ENCODE results near the gene VPS35L.

Gene VPS35L

DNA sequence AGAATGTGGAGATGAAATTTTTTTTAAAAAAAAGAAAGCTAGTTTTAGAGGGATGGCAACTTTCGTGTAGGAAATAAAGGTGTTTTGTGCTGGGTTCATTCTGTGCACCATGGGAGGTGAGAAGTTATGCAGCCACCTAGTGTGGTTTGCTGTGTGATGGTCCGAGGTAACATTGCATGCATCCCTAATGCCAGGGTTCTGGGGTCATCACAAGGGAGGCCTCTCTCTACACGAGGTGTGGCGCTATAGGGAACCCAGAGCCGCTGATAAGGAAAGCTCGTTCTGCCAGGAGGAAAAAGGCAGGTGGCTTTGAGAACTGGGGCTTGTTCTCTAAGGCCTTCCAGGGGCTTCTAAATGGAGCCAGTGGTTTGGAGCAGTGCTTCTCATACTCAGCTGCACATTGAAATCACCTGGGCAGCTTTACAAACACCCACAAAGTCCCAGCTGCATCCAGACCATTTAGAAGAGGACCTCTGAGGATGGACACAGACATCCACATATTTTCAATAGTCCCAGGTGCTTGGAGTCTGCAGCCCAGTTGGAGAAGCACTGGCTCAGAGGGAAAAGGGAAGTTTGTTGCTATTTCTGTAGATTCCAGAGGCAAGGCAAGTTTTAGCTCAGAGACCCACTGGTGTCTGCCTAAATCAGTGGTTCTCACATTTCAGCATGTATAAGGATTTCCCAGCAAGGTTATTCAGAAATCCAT, 43.5 kb downstream of the VPS35L start:
- no peak for DNase-seq

DNA sequence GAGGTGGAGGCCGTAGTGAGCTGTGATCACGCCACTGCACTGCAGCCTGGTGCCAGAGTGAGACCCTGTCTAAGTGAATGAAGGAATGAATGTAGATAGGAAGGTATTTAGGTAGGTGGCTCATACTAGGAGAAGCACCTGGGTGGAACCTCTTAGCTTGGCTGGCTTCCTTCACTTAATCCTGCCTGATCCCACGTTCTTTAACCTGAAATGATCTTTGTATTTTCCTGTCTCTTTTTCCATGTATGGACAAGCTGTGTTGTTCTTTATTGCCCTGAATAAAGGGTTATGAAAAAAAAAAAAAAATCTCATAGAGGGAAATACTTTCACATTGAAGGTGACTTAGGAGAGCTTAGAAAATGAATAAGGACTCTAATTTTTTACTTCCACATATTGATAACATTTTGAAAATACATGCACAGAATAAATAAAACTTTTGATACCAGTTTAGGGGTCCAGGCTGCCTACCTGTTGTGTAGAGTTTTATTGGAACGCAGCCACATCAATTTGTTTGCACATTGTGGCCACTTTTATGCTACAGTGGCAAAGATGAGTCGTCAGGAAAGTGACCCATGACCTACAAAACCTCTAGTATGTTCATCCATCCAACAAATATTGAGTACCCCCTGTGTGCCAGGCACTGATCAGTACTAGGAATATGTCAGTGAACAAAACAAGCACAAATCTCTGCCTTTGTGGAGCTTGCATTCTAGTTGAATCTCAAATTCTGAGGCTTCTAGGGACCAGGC, 44.6 kb downstream of the VPS35L start:
- DNase-seq: no peak

DNA sequence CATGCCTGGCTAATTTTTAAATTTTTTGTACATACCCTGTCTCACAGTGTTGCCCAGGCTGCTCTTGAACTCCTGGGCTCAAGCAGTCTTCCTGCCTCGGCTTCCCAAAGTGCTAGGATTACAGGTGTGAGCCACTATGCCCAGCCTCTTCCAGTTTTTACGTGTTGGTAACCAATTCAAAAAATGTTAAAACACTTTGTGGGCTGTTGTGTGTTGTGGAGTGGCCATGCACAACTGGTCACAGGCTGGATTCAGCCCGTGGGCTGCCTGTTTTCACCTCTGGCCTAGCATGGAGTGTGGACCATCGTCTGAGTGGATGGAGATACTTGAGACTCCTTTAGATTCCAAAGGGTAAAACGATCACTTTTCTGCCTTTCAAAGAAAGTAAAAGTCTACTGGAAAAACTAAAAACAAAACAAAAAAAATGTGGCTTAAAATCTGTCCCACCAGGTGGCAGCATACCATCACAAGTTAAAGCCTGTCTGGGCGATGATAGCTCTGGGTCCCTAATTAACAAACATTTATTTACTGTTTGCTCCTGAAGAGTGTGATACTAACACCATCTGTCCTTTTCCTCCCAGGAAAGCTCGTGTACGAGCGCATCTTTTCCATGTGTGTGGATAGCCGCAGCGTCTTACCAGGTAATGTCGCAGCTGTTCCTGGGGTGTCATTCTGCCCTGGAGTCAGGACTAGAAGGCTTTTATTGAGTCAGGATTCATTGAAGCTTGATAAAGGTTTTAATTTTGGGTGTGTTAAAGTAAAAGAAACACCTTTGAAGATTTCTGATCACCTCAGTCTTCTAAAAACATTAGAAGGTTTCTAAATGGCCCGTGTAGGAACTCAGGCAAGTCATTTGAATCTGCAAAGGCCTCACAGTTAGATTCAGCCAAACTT, 45.8 kb downstream of the VPS35L start:
- peak; percentile 57 for DNase-seq

DNA sequence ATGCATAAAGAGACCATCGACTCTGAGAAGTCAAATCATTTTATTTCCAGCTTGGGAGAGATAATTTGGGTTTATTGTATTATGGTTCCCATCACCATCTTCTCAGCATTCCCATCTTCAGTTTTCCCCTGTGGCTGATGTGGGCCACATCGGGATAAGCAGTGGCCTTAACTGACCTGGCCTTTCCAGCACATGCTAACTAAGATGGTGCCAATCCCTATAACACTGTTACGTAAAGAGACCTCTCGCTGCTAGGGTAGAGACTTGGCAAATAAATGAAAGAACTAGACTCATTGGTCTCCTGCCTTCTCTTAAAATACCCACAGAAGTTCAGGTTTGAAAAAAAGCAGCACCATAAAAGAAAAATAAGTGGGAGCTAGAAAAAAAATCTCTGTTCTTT, 49.4 kb downstream of the VPS35L start:
- no peak for DNase-seq

DNA sequence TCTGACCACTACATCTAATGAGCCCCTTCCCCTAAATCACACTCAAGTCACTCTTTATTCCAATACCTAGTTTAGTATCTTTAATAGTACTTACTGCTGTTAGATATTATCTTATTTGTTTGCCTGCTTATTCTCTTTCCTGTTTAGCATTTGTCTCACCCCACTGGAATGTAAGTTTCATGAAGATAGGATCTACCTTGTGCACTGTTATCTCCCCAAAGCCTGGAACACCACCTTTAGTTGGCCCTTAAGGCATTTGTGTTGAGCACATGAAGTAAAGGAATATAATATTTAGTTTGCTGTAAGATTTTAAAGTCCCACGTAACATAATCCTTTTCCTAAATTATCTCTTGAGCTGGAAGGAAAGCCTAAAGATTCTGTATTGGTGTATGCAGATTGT, 50.2 kb downstream of the VPS35L start:
- DNase-seq: no peak

DNA sequence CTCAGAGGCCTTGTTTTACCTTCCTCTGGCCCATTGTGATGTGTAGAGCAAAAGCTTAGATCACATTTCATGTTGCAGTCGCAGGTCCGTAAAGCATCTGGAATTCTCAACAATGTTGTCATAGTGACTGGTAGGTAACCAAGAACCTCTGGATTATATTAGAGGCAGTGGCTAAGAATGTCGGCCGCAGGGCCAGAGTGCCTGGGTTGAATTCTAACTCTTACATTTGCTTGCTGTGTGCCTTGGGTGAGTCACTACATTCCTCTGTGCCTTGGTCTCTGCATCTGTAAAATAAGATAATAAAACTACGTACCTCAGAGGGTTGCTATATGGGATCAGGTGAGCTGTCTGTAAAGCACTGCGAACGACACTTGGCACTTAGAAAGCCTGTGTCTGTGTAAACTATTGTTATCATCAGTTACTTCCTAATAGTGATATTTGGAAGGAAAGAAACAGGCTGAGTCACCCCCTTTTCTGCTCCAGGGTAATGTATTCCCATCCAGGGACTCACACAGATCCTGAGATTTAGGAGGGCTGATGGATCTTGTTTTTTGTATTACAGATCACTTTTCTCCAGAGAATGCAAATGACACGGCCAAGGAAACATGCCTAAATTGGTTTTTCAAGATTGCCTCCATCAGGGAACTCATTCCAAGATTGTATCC, 52.2 kb downstream of the VPS35L start:
- DNase-seq: no peak

DNA sequence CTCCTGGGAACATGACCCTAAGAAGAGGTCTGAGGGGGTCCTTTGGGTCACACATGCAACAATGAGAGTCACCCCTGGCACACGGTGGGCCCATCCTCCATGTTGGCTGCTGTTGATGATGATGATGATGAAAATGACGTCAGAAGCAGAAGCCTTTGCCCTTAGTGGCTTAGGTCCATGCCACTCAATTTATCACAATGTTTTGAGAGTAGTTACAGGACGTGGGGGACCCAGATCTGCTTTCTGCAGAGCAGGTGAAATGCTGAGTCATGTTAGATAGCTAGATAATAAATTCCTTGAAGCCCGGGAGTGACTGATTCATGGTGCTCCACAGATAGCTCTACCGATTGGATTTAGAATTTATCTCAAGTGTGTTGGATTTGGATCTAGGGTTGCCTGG, 53.9 kb downstream of the VPS35L start:
- no peak for DNase-seq

DNA sequence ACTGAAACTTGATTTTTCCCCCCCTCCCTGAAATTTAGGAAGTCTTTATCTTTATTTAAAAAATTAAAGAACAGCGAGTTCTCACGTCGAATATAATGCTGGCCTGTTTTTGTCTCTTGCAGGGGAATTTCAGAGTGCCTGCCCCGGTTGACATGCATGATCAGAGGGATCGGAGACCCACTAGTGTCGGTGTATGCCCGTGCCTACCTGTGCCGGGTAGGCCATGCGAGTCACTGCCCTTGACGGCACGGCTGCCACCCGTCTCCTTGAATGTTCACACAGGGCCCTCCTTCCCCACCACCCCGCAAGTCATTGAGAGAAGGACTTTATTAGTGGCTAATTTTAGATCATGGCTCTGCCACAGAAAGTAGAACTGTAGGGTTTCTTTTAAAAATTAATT, 54.7 kb downstream of the VPS35L start:
- DNase-seq: no peak

DNA sequence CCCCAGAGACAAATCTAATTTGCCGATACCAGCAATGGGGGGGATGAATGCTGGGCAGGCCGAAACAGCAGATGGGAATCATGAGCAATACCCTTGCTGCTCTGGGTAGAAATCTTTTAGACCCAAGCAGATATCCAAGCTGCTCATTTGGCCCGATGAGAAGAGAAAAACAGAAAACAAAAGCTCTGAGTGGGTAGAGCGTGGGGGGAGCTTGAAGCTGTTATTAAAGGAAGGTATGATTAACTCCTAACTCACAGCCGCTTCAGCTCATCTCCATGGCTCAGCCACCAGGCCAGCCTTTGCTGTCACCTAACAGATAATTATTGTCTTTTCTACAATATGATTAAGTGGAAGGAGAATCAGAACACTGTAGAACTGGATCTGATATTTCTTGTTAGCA, 58.3 kb downstream of the VPS35L start:
- no peak for DNase-seq

DNA sequence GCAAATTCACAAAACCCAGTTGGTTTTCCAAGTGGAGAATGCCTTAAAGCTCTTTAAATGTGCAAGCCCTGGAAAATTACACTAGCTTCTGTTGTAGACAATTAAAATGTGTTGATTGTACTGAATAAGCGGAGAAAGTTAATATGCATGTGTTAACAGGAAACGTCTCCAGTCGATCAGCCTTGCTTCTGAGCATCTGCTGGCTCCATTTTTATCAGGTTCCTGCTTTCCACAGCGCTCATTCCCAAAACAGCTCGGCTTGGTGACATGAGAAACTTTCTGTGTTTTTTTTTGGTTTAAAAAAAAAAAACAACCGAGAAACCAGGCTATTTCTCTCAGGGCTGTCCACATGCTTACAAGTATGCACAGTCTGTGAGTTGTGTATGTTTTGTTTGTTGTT, 60.7 kb downstream of the VPS35L start:
- no peak for DNase-seq

DNA sequence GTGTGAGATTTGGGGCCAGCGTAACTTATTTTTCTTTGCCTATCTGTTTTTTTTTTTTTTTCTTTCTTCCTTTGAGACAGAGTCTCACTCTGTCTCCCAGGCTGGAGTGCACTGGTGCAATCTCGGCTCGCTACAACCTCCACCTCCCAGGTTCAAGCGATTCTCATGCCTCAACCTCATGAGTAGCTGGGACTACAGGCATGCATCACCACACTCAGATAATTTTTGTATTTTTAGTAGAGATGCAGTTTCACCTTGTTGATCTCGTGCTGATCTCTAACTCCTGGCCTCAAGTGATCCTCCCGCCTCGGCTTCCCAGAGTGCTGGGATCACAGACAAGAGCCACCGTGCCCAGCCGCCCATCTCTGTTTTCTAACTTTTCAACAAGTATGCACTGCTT, 63.4 kb downstream of the VPS35L start:
- DNase-seq: no peak

DNA sequence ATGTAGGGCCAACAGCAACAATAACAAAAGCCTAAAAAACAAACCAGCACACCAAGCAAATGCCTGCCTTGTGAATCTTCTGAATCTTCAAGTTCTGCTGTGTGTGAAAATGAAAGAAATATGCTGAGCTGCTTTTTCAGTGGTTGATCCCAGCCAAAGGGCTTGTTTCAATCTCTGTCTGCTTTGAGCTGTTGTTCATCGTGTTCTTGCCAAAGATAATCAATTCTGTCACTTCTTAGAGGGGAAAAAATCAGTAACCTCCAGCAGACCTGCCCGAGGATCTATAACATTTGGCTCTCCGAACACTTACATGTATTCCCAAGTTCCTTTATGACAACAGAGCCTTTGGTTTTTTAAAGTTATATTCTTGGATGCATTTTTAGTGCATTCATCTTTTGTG, 65.9 kb downstream of the VPS35L start:
- DNase-seq: no peak

DNA sequence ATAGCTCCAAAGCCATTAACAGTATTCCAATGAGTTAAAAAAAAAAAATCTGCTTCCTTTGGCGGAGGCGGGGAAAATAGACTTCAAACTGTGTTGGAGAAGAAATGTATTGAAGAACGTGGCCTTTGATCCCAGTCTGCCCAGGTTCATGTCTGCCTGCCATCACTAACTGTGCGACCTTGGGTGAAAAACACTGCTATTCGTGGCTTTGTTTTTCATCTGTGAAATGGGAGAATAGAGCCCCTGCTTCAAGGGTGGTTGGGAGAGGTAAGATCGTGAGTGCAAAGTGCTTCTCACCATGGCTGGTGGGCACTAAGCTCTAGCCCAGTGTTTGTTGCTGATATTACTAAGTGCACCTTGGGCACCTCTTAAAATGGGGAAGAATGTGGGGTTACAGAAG, 69.5 kb downstream of the VPS35L start:
- DNase-seq: no peak

DNA sequence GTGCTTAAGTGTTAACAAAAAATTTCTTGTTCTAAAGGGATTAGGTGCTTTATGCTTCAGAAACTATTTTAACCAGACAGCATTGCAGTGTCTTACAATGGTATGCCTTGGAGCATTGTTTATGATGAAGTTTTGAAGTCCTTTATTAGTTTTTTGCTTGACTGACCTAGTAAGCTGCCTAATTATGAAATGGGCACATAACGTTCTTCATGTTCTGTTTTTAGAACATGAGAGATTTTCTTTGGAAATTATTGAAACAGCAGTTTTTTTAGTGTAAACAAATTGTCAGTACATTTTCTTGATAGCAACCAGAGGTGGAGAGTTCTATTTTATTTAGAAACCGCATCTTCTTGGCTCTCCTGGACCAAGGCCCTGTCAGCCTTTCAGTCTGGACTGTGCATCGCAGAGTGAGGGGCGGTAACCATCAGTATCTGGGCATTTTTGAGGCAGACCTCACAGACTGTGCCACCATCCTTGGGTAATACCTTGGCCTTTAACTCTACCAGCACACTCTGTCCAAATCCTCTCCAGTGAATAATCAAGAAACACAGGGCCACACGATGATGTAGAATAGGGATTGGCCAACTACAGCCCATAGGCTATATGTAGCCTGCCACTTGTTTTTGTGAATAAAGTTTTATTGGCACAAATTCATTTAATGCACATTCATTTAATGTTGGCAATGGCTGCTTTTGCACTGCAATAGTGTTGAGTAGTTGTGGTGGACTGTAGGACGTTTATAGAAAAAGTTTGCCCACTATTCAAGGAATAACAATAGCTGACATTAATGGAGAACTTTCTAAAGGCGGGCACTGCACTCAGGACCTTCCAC, 81.1 kb downstream of the VPS35L start:
- no peak for DNase-seq

DNA sequence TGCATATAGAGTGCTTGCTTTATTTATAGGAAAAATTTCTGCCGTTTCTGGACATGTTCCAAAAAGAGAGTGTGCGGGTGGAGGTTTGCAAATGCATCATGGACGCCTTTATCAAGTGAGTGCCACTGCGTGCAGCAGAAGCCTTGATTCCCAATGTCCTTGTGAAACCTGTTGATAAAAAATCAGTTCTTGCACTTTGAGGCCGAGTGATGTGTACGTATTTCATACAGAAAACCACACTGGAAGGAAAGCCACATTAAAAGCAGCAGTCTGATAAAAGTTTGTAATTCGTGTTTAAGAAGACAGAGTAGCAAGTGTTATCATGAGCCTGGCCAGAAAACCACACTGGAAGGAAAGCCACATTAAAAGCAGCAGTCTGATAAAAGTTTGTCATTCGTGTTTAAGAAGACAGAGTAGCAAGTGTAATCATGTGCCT, 84.5 kb downstream of the VPS35L start:
- no peak for DNase-seq

DNA sequence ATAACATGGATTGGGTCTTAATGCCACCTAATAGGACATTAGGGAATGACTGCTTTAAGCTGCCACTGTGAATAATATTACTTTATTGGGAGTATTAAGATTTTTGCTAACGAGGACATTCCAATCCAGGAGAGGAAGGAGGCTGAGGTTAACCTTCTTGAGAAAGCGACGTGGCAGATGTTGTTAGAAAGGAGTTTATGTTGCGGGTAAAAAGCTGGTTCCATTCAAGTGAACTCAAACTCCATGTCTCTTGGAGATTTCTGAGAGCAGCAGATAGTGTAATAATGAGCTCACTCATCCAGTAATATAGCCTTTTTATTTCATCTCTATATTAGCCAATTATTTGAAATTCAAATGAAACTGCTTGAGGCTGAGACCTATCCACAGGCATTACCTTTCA, 87.0 kb downstream of the VPS35L start:
- no peak for DNase-seq

DNA sequence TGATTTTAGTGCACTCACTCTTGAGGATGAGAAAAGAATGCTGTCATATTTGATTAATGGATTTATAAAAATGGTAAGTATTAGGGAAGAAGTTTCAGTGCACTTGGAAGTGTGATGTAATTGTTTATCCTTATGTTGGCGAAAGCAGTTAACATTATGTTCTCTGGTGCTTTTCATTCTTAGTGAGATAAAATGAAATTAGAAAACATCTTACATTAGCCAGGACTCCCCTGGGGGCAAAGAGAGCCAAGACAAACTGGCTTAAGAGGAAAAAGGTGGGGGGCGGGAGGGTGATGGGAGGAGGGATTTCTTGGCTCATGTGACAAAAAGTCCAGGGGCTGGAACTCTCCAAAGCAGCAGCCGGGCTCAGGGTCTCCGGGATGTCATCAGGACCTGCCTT, 89.4 kb downstream of the VPS35L start:
- no peak for DNase-seq

DNA sequence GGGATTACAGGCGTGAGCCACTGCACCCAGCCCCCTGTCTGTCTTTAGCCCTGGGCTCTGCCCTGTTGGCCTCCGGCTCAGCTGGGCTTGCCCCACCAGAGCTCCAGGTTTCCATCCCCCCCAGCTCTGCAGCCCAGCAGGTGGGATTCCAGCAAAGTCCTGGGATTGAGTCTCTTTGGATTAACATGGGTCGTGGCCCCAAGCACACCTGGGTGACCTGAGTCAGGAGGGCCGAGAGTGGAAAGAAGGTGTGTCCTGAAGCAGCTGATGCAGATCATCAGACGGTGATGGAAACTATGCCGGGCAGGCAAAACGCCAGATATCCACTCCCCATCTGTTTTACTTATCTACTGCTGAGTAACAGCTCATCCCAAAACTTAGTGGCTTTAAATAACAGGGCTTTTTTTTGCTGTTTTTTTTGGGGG, 90.1 kb downstream of the VPS35L start:
- no peak for DNase-seq

DNA sequence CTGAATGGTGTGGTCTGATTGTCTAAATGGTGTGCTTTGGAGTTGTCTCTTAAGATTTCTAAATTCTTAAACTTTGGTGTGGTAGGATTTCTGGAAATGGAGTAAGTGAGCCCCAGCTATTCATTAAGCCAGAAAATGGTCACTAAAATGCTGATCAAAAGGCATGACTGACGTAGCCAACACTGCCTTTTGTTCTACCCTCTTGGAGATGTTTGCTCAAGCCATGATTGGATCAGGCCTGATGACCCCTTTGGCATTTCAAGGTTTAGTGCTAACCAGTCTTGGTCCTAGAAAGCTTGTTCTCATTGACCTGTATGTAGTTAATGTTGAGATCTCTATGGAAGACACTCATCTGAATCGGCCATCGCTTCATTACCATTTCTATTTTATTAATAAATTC, 94.5 kb downstream of the VPS35L start:
- DNase-seq: no peak

DNA sequence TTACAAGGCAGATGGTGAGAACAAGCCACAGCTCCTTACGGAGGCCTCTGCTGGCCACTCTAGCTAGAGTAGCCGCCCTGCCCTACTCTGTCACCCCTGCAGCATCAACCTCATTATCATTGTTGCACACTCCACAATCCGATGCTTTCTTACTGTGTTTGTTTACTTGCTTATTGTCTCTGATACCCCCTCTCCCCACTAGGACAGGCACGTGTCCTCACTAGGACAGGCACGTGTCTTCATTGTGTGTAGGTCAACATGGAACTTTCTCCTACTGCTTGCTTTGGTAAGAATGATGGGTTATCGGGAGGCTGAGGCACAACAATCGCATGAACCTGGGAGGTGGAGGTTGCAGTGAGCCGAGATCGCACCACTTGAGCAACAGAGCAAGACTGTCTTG, 98.6 kb downstream of the VPS35L start:
- DNase-seq: no peak

DNA sequence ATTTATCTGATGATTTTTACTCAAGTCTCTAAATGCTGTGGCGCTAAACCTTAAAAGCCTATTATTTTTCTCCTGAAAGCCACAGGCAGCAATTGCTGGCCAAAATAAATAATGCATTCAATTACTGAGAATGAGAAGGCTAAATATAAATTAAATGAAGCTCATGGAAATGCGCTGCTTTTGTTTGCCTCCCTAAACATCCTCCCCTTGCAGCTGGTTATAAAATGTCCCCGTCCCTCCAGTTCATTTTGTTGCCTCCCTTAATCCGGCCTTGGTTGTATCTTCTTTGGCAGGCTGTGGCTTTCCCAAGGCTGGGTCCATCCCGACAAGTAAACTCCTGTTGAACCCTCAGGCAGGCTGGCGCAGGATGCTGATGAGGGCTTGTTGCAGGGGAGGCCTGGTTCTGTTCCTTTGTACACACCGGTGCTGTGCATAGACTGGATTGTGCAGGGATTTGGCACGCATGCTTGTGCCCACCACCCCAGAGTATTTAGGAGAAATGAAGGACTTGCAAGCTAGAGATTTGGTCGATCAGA, 99.8 kb downstream of the VPS35L start:
- no peak for DNase-seq

DNA sequence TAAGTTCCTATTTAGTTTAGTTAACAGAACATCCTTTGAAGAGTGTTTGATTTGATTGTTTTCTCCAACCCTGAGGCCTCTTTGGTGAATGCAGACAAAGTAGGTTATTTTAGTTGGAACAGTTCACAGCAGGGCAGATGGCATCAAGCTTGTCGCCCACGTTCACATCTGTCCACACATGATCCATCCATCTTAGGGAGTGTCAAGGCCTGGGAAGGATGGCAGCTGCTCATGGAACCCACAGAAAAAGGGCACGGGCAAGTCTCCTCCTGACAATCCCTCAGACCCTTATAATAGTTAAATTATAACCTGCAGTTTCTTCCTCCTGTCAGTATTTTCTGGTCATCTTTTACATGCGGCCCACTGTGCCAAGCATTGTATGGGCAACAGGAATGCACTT, 102.3 kb downstream of the VPS35L start:
- DNase-seq: no peak
